Trophoblast cell (in vitro differentiated cells and primary cell): ENCODE data around the gene XRCC1.

Experiments used
- DNase-seq, 2 donors: peaks; one replicate each; pipeline ENCODE4 v3.0.0-alpha.2; 2016
- H2AFZ ChIP-seq: 2 replicates; pipeline ENCODE4 v1.6.1; 2013; ENCODE audit warnings: low read length, moderate library complexity, mild to moderate bottlenecking; ENCODE audit not compliant: insufficient read depth, poor library complexity
- H2AK5ac ChIP-seq: 2 replicates; pipeline ENCODE4 v1.6.1; 2013; ENCODE audit warnings: mild to moderate bottlenecking, low read length
- H2BK120ac ChIP-seq: 2 replicates; pipeline ENCODE4 v1.6.1; 2013; ENCODE audit warnings: low read length, mild to moderate bottlenecking, moderate library complexity; ENCODE audit not compliant: insufficient read depth, poor library complexity
- H2BK12ac ChIP-seq: 2 replicates; pipeline ENCODE4 v1.6.1; 2013; ENCODE audit warnings: mild to moderate bottlenecking, low read length, moderate library complexity
- H2BK5ac ChIP-seq: 2 replicates; pipeline ENCODE4 v1.6.1; 2013; ENCODE audit warnings: low read length, low read depth, moderate library complexity, mild to moderate bottlenecking; ENCODE audit not compliant: poor library complexity
- H3K14ac ChIP-seq: 2 replicates; pipeline ENCODE4 v1.6.1; 2013; ENCODE audit warnings: mild to moderate bottlenecking, low read length
- H3K18ac ChIP-seq: 2 replicates; pipeline ENCODE4 v1.6.1; 2013; ENCODE audit warnings: mild to moderate bottlenecking, low read length
- H3K23ac ChIP-seq: 2 replicates; pipeline ENCODE4 v1.6.1; 2013; ENCODE audit warnings: low read length
- H3K27ac ChIP-seq: 2 replicates; pipeline ENCODE4 v1.5.1; 2013; ENCODE audit warnings: low read depth, mild to moderate bottlenecking, inconsistent platforms, low read length, moderate library complexity
- H3K27me3 ChIP-seq: 2 replicates; pipeline ENCODE4 v1.6.1; 2013; ENCODE audit warnings: inconsistent platforms, mild to moderate bottlenecking, low read length, moderate library complexity; ENCODE audit not compliant: insufficient read depth
- H3K36me3 ChIP-seq, 2 experiments: 1 replicate in 1 of 2; 2 replicates in 1 of 2; pipeline ENCODE4 v1.6.1; 2013; ENCODE audit warnings: low read length in 2 of 2, mild to moderate bottlenecking in 2 of 2, moderate library complexity in 1 of 2; ENCODE audit not compliant: insufficient read depth in 2 of 2, control insufficient read depth in 1 of 2
- H3K4ac ChIP-seq: 2 replicates; pipeline ENCODE4 v1.6.1; 2013; ENCODE audit warnings: low read depth, mild to moderate bottlenecking, low read length, moderate library complexity
- H3K4me1 ChIP-seq, 2 experiments: 1 replicate in 1 of 2; 2 replicates in 1 of 2; pipeline ENCODE4 v1.6.1; 2013; ENCODE audit warnings: low read length in 2 of 2, mild to moderate bottlenecking in 2 of 2, moderate library complexity in 1 of 2; ENCODE audit not compliant: insufficient read depth in 2 of 2, control insufficient read depth in 1 of 2
- H3K4me2 ChIP-seq: 2 replicates; pipeline ENCODE4 v1.6.1; 2013; ENCODE audit warnings: inconsistent platforms, mild to moderate bottlenecking, low read length, moderate library complexity
- H3K4me3 ChIP-seq: 2 replicates; pipeline ENCODE4 v1.5.1; 2013; ENCODE audit warnings: mild to moderate bottlenecking, low read depth, low read length, inconsistent platforms
- H3K79me1 ChIP-seq: one replicate; pipeline ENCODE4 v1.6.1; 2013; ENCODE audit warnings: low read length
- H3K79me2 ChIP-seq: 2 replicates; pipeline ENCODE4 v1.6.1; 2013; ENCODE audit warnings: low read length, mild to moderate bottlenecking; ENCODE audit not compliant: control insufficient read depth, insufficient read depth, poor library complexity
- H3K9ac ChIP-seq: 2 replicates; pipeline ENCODE4 v1.6.1; 2013; ENCODE audit warnings: mild to moderate bottlenecking, low read length
- H3K9me3 ChIP-seq: 2 replicates; pipeline ENCODE4 v1.6.1; 2013; ENCODE audit warnings: low read depth, mild to moderate bottlenecking, control low read depth, inconsistent platforms, low read length; ENCODE audit not compliant: insufficient read depth
- H4K12ac ChIP-seq: 2 replicates; pipeline ENCODE4 v1.6.1; 2013; ENCODE audit warnings: low read depth, mild to moderate bottlenecking, low read length, moderate library complexity
- H4K8ac ChIP-seq: 2 replicates; pipeline ENCODE4 v1.6.1; 2013; ENCODE audit warnings: low read depth, mild to moderate bottlenecking, low read length, moderate library complexity
- H4K91ac ChIP-seq: one replicate; pipeline ENCODE4 v1.6.1; 2013; ENCODE audit warnings: low read depth, mild to moderate bottlenecking, low read length, moderate library complexity
- WGBS: extraction: QIAGEN DNeasy Blood & Tissue Kit; methylation state at CpG from one replicate; pipeline ENCODE4 v1.1.7; 2013; ENCODE audit warnings: missing lambda C conversion rate; ENCODE audit not compliant: insufficient read length, insufficient coverage; ENCODE audit errors: extremely low coverage; 5-methylcytosine and 5-hydroxymethylcytosine counted together

Gene XRCC1

GRCh38 chr19:43540381-43540780 lies 34.9 kb downstream of the XRCC1 start:
- Histone ChIP-seq H3K4ac (no peak overlapping the region), H2BK12ac (no peak overlapping the region)

GRCh38 chr19:43538922-43539321 lies 36.4 kb downstream of the XRCC1 start:
- Histone ChIP-seq H3K9me3 (peaks cover 2% of the 10 kb centered on the region), H2AK5ac (no peak overlapping the region), H4K12ac (no peak overlapping the region), H4K8ac (no peak overlapping the region), H3K4me3 (no peak overlapping the region), H3K9ac (no peak overlapping the region), H3K79me2 (no peaks in the 10 kb centered on the region), H3K4ac (no peak overlapping the region), H4K91ac (no peak overlapping the region), H2BK120ac (no peak overlapping the region), H3K36me3 (peaks cover 39 to 56% of the 10 kb centered on the region in 2 experiments), H3K79me1 (no peaks in the 10 kb centered on the region), H3K23ac (no peak overlapping the region), H3K4me1 (peaks cover 0 to 5% of the 10 kb centered on the region in 2 experiments), H3K18ac (no peak overlapping the region), H3K27me3 (no peaks in the 10 kb centered on the region), H3K14ac (no peak overlapping the region), H2BK5ac (no peak overlapping the region), H2BK12ac (no peak overlapping the region), H2AFZ (no peak overlapping the region), H3K4me2 (no peak overlapping the region), H3K27ac (no peak overlapping the region)
- DNase-seq = no peak

More at GRCh38 chr19:43540381-43540780, 34.9 kb downstream of the XRCC1 start:
- Histone ChIP-seq H3K4me2 (no peak overlapping the region), H3K14ac (no peak overlapping the region), H3K27ac (no peak overlapping the region), H4K8ac (no peak overlapping the region), H3K4me3 (no peak overlapping the region), H2AK5ac (no peak overlapping the region), H2BK5ac (no peak overlapping the region), H3K9me3 (peaks cover 2% of the 10 kb centered on the region), H3K23ac (no peak overlapping the region), H3K4me1 (peaks cover 0 to 2% of the 10 kb centered on the region in 2 experiments), H4K91ac (no peak overlapping the region), H2AFZ (no peak overlapping the region), H4K12ac (no peak overlapping the region), H3K9ac (no peak overlapping the region), H3K79me1 (no peaks in the 10 kb centered on the region), H3K27me3 (no peaks in the 10 kb centered on the region), H3K18ac (no peak overlapping the region), H3K36me3 (peaks cover 52 to 71% of the 10 kb centered on the region in 2 experiments), H2BK120ac (no peak overlapping the region), H3K79me2 (no peaks in the 10 kb centered on the region)
- no CpG with 5 or more reads among the region's 3 CpGs for WGBS
- no peak for DNase-seq

- Histone ChIP-seq H2BK5ac (no peak overlapping the region), H3K4me2 (no peak overlapping the region), H3K27ac (no peak overlapping the region), H2BK120ac (no peak overlapping the region), H3K23ac (no peak overlapping the region), H3K4me1 (peaks cover 4 to 12% of the 10 kb centered on the region in 2 experiments), H3K79me1 (peaks cover 11% of the 10 kb centered on the region), H3K9ac (no peak overlapping the region), H4K8ac (no peak overlapping the region), H3K4me3 (no peak overlapping the region), H2AK5ac (no peak overlapping the region), H3K4ac (no peak overlapping the region), H2BK12ac (no peak overlapping the region), H3K14ac (no peak overlapping the region), H3K9me3 (no peaks in the 10 kb centered on the region), H3K27me3 (no peaks in the 10 kb centered on the region), H3K36me3 (peaks cover 8 to 21% of the 10 kb centered on the region in 2 experiments), H3K18ac (no peak overlapping the region), H3K79me2 (peaks cover 2% of the 10 kb centered on the region), H4K12ac (no peak overlapping the region), H2AFZ (no peak overlapping the region), H4K91ac (no peak overlapping the region)
- peak; percentile 27 to 70 for DNase-seq
- WGBS = no CpG with 5 or more reads among the region's 62 CpGs
Measured at GRCh38 chr19:43534816-43535761, 40.2 kb downstream of the XRCC1 start.

GRCh38 chr19:43534305-43534815 lies 41.0 kb downstream of the XRCC1 start:
- Histone ChIP-seq H3K4ac (no peak overlapping the region), H3K4me3 (peak overlapping the region; percentile 37), H3K18ac (no peak overlapping the region), H3K9ac (no peak overlapping the region), H2BK5ac (no peak overlapping the region), H2BK12ac (no peak overlapping the region), H2AFZ (no peak overlapping the region), H4K8ac (no peak overlapping the region), H3K14ac (no peak overlapping the region), H3K9me3 (no peaks in the 10 kb centered on the region), H2BK120ac (no peak overlapping the region), H3K23ac (no peak overlapping the region), H4K12ac (no peak overlapping the region), H3K79me1 (peaks cover 11% of the 10 kb centered on the region), H4K91ac (no peak overlapping the region), H2AK5ac (no peak overlapping the region), H3K27me3 (no peaks in the 10 kb centered on the region), H3K27ac (no peak overlapping the region), H3K4me2 (peak overlapping the region; percentile 86), H3K4me1 (peaks cover 4 to 12% of the 10 kb centered on the region in 2 experiments), H3K79me2 (peaks cover 2% of the 10 kb centered on the region), H3K36me3 (peaks cover 7 to 16% of the 10 kb centered on the region in 2 experiments)
- no peak for DNase-seq
- WGBS = no CpG with 5 or more reads among the region's 17 CpGs
